GM21423 (cell line): ENCODE data around the gene WDR45B.

Source experiments
- ATAC-seq: cut with Tn5 transposase; IDR thresholded peaks from one replicate; pipeline ENCODE4 v1.9.1; 2021; ENCODE audit warnings: mild to moderate bottlenecking, moderate library complexity; ENCODE audit not compliant: unreplicated experiment

Gene WDR45B

GRCh38 chr17:82648165-82648668 is at the start of gene WDR45B:
TSS of gene WDR45B (minus strand) at chr17:82648444. CDS start at chr17:82648340, 104 bp downstream.
- peak; percentile 83 for ATAC-seq

GRCh38 chr17:82697808-82698064 is 49.5 kb upstream of the WDR45B start:
- no peak for ATAC-seq

GRCh38 chr17:82696916-82697807 is 48.9 kb upstream of the WDR45B start:
- no peak for ATAC-seq

GRCh38 chr17:82696259-82696658 is 48.0 kb upstream of the WDR45B start:
- ATAC-seq = no peak

GRCh38 chr17:82694647-82695046 is 46.4 kb upstream of the WDR45B start:
- ATAC-seq = no peak

- ATAC-seq = no peak
These were observed 45.1 kb upstream of the WDR45B start for GRCh38 chr17:82693168-82693867.

GRCh38 chr17:82692268-82692667 is 44.0 kb upstream of the WDR45B start:
- no peak for ATAC-seq

GRCh38 chr17:82691714-82692113 is 43.5 kb upstream of the WDR45B start:
- ATAC-seq = no peak

- no peak for ATAC-seq
These were observed 42.7 kb upstream of the WDR45B start for GRCh38 chr17:82690786-82691489.

- ATAC-seq = no peak
These were observed 40.8 kb upstream of the WDR45B start for GRCh38 chr17:82689077-82689476.

- no peak for ATAC-seq
These were observed 39.6 kb upstream of the WDR45B start for GRCh38 chr17:82687871-82688270.

- no peak for ATAC-seq
These were observed 39.2 kb upstream of the WDR45B start for GRCh38 chr17:82687375-82687861.

- ATAC-seq = no peak
These were observed 38.4 kb upstream of the WDR45B start for GRCh38 chr17:82686366-82687324.

- no peak for ATAC-seq
These were observed 37.0 kb upstream of the WDR45B start for GRCh38 chr17:82685291-82685690.

GRCh38 chr17:82684228-82684841 is 36.1 kb upstream of the WDR45B start:
- peak; percentile 74 for ATAC-seq

- ATAC-seq = no peak
These were observed 35.3 kb upstream of the WDR45B start for GRCh38 chr17:82683534-82683933.

- ATAC-seq = no peak
These were observed 33.3 kb upstream of the WDR45B start for GRCh38 chr17:82681547-82681946.

- ATAC-seq = no peak
These were observed 31.6 kb upstream of the WDR45B start for GRCh38 chr17:82679586-82680465.
